ENCODE data around the gene IFNLR1.
A peak's percentile ranks its signal among the peaks of the same experiment; 100 is the strongest.

The IFNLR1 gene

GRCh38 chr1:24119859-24120756 is 67.0 kb downstream of the IFNLR1 start:
- peak; percentile 61 for DNase-seq (ENCODE audit: low spot score)

- DNase-seq (ENCODE audit: low spot score) = no peak
Observed at GRCh38 chr1:24119489-24119858, 67.6 kb downstream of the IFNLR1 start.

GRCh38 chr1:24118410-24119242 is 68.5 kb downstream of the IFNLR1 start:
- no peak for DNase-seq (ENCODE audit: low spot score)

GRCh38 chr1:24117722-24118409 is 69.2 kb downstream of the IFNLR1 start:
- DNase-seq (ENCODE audit: low spot score) = peak; percentile 79

GRCh38 chr1:24117132-24117531 is 70.0 kb downstream of the IFNLR1 start:
- no peak for DNase-seq (ENCODE audit: low spot score)

- DNase-seq (ENCODE audit: low spot score) = no peak
Observed at GRCh38 chr1:24114753-24115152, 72.3 kb downstream of the IFNLR1 start.

- DNase-seq (ENCODE audit: low spot score) = no peak
Observed at GRCh38 chr1:24113641-24114033, 73.5 kb downstream of the IFNLR1 start.

- peak; percentile 90 for DNase-seq (ENCODE audit: low spot score)
Observed at GRCh38 chr1:24111996-24112779, 74.9 kb downstream of the IFNLR1 start, which contains the start of gene MYOM3. Gene MYOM3 (minus strand): TSS chr1:24112135. CDS start chr1:24108636, 3,499 bp downstream.

GRCh38 chr1:24111262-24111995 is 75.7 kb downstream of the IFNLR1 start:
- peak; percentile 53 for DNase-seq (ENCODE audit: low spot score)

GRCh38 chr1:24110642-24111261 is 76.3 kb downstream of the IFNLR1 start:
- DNase-seq (ENCODE audit: low spot score) = peak; percentile 38

GRCh38 chr1:24109686-24110475 is 77.2 kb downstream of the IFNLR1 start:
- no peak for DNase-seq (ENCODE audit: low spot score)

GRCh38 chr1:24109166-24109483 is 78.0 kb downstream of the IFNLR1 start:
- no peak for DNase-seq (ENCODE audit: low spot score)

GRCh38 chr1:24108334-24109165 is 78.5 kb downstream of the IFNLR1 start:
- DNase-seq (ENCODE audit: low spot score) = peak; percentile 94

GRCh38 chr1:24107462-24108138 is 79.5 kb downstream of the IFNLR1 start:
- peak; percentile 45 for DNase-seq (ENCODE audit: low spot score)

- no peak for DNase-seq (ENCODE audit: low spot score)
Observed at GRCh38 chr1:24105368-24106160, 81.5 kb downstream of the IFNLR1 start.

- DNase-seq (ENCODE audit: low spot score) = no peak
Observed at GRCh38 chr1:24104854-24105253, 82.2 kb downstream of the IFNLR1 start.
